Peyer's patch (tissue), 4 donors: ENCODE data around the gene ECT2L.

Experiments
- CTCF ChIP-seq, 6 experiments: fragments of 450-650 bp in 4 of 6; fragments of 200-600 bp in 2 of 6; sonication (generic) in 1 of 6; IDR thresholded peaks; one replicate each; pipeline ENCODE4 v1.5.1; 2017 to 2019; ENCODE audit warnings: antibody characterized with exemption in 6 of 6, mild to moderate bottlenecking in 3 of 6, moderate library complexity in 1 of 6
- POLR2A ChIP-seq, 2 donors: fragments of 450-650 bp; IDR thresholded peaks; one replicate each; pipeline ENCODE4 v1.5.1; 2017; ENCODE audit warnings: antibody characterized with exemption in 2 of 2, mild to moderate bottlenecking in 2 of 2, moderate library complexity in 2 of 2

- TF ChIP-seq POLR2A (IDR thresholded peaks at IDR 0.05): no peak
- TF ChIP-seq CTCF (IDR thresholded peaks at IDR 0.05): no peak
Observed at GRCh38 chr6:138953451-138953850, 157.6 kb downstream of the ECT2L start.
